B cell (primary cell): ENCODE measurements around the gene SDK1. TPM values are rescaled to one million over a fixed set of nuclear protein-coding genes. Genes with fewer than 3 reads are reported as not detected.

Experiments
- ATAC-seq: fragments of 200-7000 bp; cut with Tn5 transposase; one replicate; pipeline ENCODE4 v1.10.0; 2021; ENCODE audit warnings: low read depth, mild to moderate bottlenecking, moderate number of reproducible peaks, moderate library complexity
- CTCF ChIA-PET: fragments of 350-600 bp; sonication (Branson Sonifier 250); formaldehyde crosslinking; loops from one replicate; lab custom pipeline; 2021; ENCODE audit warnings: antibody characterized with exemption, inconsistent platforms; lab: Charles Lee
- POLR2A ChIA-PET: fragments of 350-600 bp; sonication (Branson Sonifier 250); formaldehyde crosslinking; loops from one replicate; lab custom pipeline; 2021; ENCODE audit warnings: antibody characterized with exemption; lab: Charles Lee
- DNase-seq: peaks from one replicate; pipeline ENCODE4 v3.0.0; 2013
- H2AFZ ChIP-seq: 2 replicates; pipeline ENCODE4 v1.6.1; 2012; ENCODE audit warnings: mild to moderate bottlenecking, low read depth, low read length; ENCODE audit not compliant: insufficient read depth, poor library complexity, severe bottlenecking
- H3K27ac ChIP-seq, 2 donors: 1 replicate in 1 of 2; 2 replicates in 1 of 2; pipeline ENCODE4 v1.5.1; 2012 to 2013; ENCODE audit warnings: low read length in 2 of 2, mild to moderate bottlenecking in 2 of 2, moderate library complexity in 1 of 2
- H3K27me3 ChIP-seq, 4 experiments: fragments of 200-600 bp in 1 of 4; sonication (generic) in 1 of 4; replicated peaks in 1 of 4; 1 replicate in 2 of 4; 2 replicates in 2 of 4; pipeline versions ENCODE4 v1.6.1 to v1.7.0; 2013 to 2016; ENCODE audit warnings: low read length in 3 of 4, mild to moderate bottlenecking in 2 of 4, mixed read lengths in 1 of 4, moderate library complexity in 1 of 4; ENCODE audit not compliant: insufficient read depth in 4 of 4, control insufficient read depth in 3 of 4; ENCODE audit errors: control extremely low read depth in 1 of 4
- H3K36me3 ChIP-seq, 2 experiments: replicated peaks in 1 of 2; 1 replicate in 1 of 2; 2 replicates in 1 of 2; pipeline versions ENCODE4 v1.6.1 to v1.7.1; 2013; ENCODE audit warnings: low read length in 1 of 2; ENCODE audit not compliant: insufficient read depth in 2 of 2, control insufficient read depth in 1 of 2; ENCODE audit errors: control extremely low read depth in 1 of 2, extremely low read depth in 1 of 2
- H3K4me1 ChIP-seq, 2 donors: fragments of 200-600 bp in 1 of 2; sonication (generic) in 1 of 2; 1 replicate in 1 of 2; 2 replicates in 1 of 2; pipeline versions ENCODE4 v1.5.1 to v1.6.1; 2013 to 2017; ENCODE audit warnings: low read length in 2 of 2; ENCODE audit not compliant: control insufficient read depth in 2 of 2, insufficient read depth in 2 of 2
- H3K4me2 ChIP-seq: replicated peaks from 2 replicates; pipeline ENCODE3; 2012; ENCODE audit warnings: mild to moderate bottlenecking, low read depth, low read length; ENCODE audit not compliant: poor library complexity, severe bottlenecking
- H3K4me3 ChIP-seq, 5 experiments: fragments of 200-600 bp in 1 of 5; sonication (generic) in 1 of 5; 1 replicate in 3 of 5; 2 replicates in 2 of 5; pipeline versions ENCODE4 v1.5.1 to v1.7.0; 2011 to 2016; ENCODE audit warnings: low read length in 4 of 5, mild to moderate bottlenecking in 4 of 5, low read depth in 2 of 5, control low read depth in 1 of 5, moderate library complexity in 1 of 5; ENCODE audit not compliant: insufficient read depth in 1 of 5; ENCODE audit errors: control extremely low read depth in 1 of 5, extremely low read depth in 1 of 5
- H3K79me2 ChIP-seq: fragments of 200-600 bp; sonication (generic); one replicate; pipeline ENCODE4 v1.6.0; 2016; ENCODE audit warnings: low read length; ENCODE audit not compliant: control insufficient read depth, insufficient read depth
- H3K9ac ChIP-seq: fragments of 200-600 bp; sonication (generic); 2 replicates; pipeline ENCODE4 v1.6.1; 2017; ENCODE audit warnings: mild to moderate bottlenecking, low read length, moderate library complexity
- H3K9me3 ChIP-seq, 3 donors: one replicate each; pipeline versions ENCODE4 v1.6.1 to v1.7.1; 2013; ENCODE audit warnings: low read length in 2 of 3; ENCODE audit not compliant: control insufficient read depth in 2 of 3, insufficient read depth in 1 of 3; ENCODE audit errors: control extremely low read depth in 1 of 3
- H4K20me1 ChIP-seq: 2 replicates; pipeline ENCODE4 v1.6.0; 2012; ENCODE audit warnings: mild to moderate bottlenecking, low read length; ENCODE audit not compliant: insufficient read depth, control insufficient read depth, poor library complexity, severe bottlenecking
- H3K27ac Mint-ChIP-seq: one replicate; pipeline ENCODE4 v1.8.0; 2021; ENCODE audit warnings: mixed read lengths
- H3K27me3 Mint-ChIP-seq: one replicate; pipeline ENCODE4 v1.8.0; 2021; ENCODE audit warnings: mixed read lengths
- H3K4me1 Mint-ChIP-seq: one replicate; pipeline ENCODE4 v1.8.0; 2021; ENCODE audit warnings: mixed read lengths
- H3K4me3 Mint-ChIP-seq: one replicate; pipeline ENCODE4 v1.8.0; 2021; ENCODE audit warnings: mixed read lengths
- H3K9me3 Mint-ChIP-seq: one replicate; pipeline ENCODE4 v1.8.0; 2022; ENCODE audit warnings: mixed read lengths; ENCODE audit not compliant: insufficient read depth
- CTCF ChIP-seq: fragments of 200-600 bp; IDR thresholded peaks from one replicate; pipeline ENCODE4 v1.8.0; 2022; ENCODE audit warnings: antibody characterized with exemption, mild to moderate bottlenecking
- EZH2 ChIP-seq: IDR thresholded peaks from 2 replicates; pipeline ENCODE4 v1.6.1; 2012; ENCODE audit warnings: borderline replicate concordance, low read depth, mild to moderate bottlenecking, moderate library complexity, low read length; ENCODE audit not compliant: insufficient read depth, poor library complexity, severe bottlenecking
- WGBS: methylation state at CpG from one replicate; pipeline ENCODE4 v1.1.5; 2013; ENCODE audit warnings: missing lambda C conversion rate; ENCODE audit not compliant: insufficient coverage; 5-methylcytosine and 5-hydroxymethylcytosine counted together
- intact Hi-C: fragments of 100-400 bp; cut with micrococcal nuclease; formaldehyde crosslinking; loops from one replicate; pipeline ENCODE4 v1.10.0; 2022
- polyA plus RNA-seq: library from polyadenylated mRNA; depleted of rRNA; stranded (reverse); fragments of >200 nt; gene quantifications from 2 replicates; pipeline ENCODE4 v1.2.3, GENCODE V29; 2012
- total RNA-seq, 2 donors: library from RNA; stranded (reverse); fragments of 120-200 nt in 1 of 2; gene quantifications; 1 replicate in 1 of 2; 2 replicates in 1 of 2; pipeline versions ENCODE4 v1.2.3 to v1.2.4, GENCODE V29; 2013 to 2022

The SDK1 gene
- total and polyA plus RNA-seq, 2 donors (not counting 1 experiment from before 2014, with no cell fraction given), result 0.73 to 2.0 TPM

GRCh38 chr7:3573151-3573550 lies 272.1 kb downstream of the SDK1 start:
- TF ChIP-seq CTCF (no peak), EZH2 (no peak)
- H3K4me1 Mint-ChIP-seq, result no peaks in the 10 kb centered on the region
- H3K4me3 Mint-ChIP-seq, result no peak overlapping the region
- DNase-seq (no peak), ATAC-seq (no peak)
- ChIA-PET CTCF (no interaction called here), POLR2A (no interaction called here)
- H3K4me3 ChIP-seq, result no peak overlapping the region
- H3K27ac Mint-ChIP-seq, result no peak overlapping the region
- whole genome bisulfite sequencing, result 79% methylated on average over 6 of the region's 6 CpGs
- H3K9me3 ChIP-seq, result peaks cover 0 to 14% (median 6%) of the 10 kb centered on the region in 3 donors
- H4K20me1 ChIP-seq, result no peaks in the 10 kb centered on the region
- H3K36me3 ChIP-seq, result no peaks in the 10 kb centered on the region
- no peak overlapping the region for H3K9ac ChIP-seq
- H2AFZ ChIP-seq, result no peak overlapping the region
- no peaks in the 10 kb centered on the region for H3K9me3 Mint-ChIP-seq
- no peaks in the 10 kb centered on the region for H3K79me2 ChIP-seq
- intact Hi-C loops, result no loop called here
- H3K27me3 Mint-ChIP-seq, result peaks cover 27% of the 10 kb centered on the region
- H3K27me3 ChIP-seq, result peaks cover 0 to 4% (median 0%) of the 10 kb centered on the region in 4 experiments
- no peak overlapping the region for H3K4me2 ChIP-seq
- no peak overlapping the region for H3K27ac ChIP-seq
- no peaks in the 10 kb centered on the region for H3K4me1 ChIP-seq

DNA sequence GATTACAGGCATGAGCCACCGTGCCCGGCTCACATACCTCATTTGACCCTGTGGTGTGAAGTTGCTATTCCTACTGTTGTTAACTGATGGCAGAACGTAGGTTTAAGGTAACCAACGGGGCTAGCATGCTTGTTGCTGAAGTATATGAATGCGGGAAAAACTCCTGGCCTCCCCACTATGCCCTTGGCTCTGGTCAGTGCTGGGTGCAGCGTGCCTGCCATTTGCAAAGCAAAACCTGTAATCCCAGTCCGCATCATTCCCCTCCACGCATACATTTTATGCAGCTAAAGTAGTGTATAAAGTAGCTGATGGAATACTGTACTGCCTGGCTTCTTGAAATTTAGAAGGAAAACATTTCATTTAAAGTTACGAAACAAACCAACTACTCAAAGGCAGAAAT lies 273.3 kb downstream of the SDK1 start:
- Histone ChIP-seq H3K27ac (no peak overlapping the region), H3K4me2 (no peak overlapping the region), H3K9me3 (peaks cover 0 to 17% (median 13%) of the 10 kb centered on the region in 3 donors), H3K4me3 (no peak overlapping the region), H3K4me1 (no peaks in the 10 kb centered on the region), H2AFZ (no peak overlapping the region), H3K79me2 (no peaks in the 10 kb centered on the region), H3K36me3 (no peaks in the 10 kb centered on the region), H3K27me3 (peaks cover 0 to 4% (median 0%) of the 10 kb centered on the region in 4 experiments), H4K20me1 (no peaks in the 10 kb centered on the region), H3K9ac (no peak overlapping the region)
- ATAC-seq, result no peak
- CTCF ChIA-PET, result no interaction called here
- Mint-ChIP-seq H3K27me3 (peaks cover 27% of the 10 kb centered on the region), H3K4me3 (no peak overlapping the region), H3K27ac (no peak overlapping the region), H3K9me3 (peaks cover 5% of the 10 kb centered on the region), H3K4me1 (no peaks in the 10 kb centered on the region)
- POLR2A ChIA-PET, result no interaction called here
- intact Hi-C loops, result no loop called here
- DNase-seq, result no peak
- TF ChIP-seq CTCF (no peak), EZH2 (no peak)
- 100% methylated on average over 2 of the region's 9 CpGs for WGBS
